LNCAP (cell line): ENCODE data around the gene PTPN4.

Experiments used
- TF ChIP-seq, protein P1 (sequence below): fragments of 450-650 bp; IDR thresholded peaks from 2 replicates; pipeline ENCODE4 v1.5.1; 2017; ENCODE audit warnings: mild to moderate bottlenecking

PTPN4 gene

DNA sequence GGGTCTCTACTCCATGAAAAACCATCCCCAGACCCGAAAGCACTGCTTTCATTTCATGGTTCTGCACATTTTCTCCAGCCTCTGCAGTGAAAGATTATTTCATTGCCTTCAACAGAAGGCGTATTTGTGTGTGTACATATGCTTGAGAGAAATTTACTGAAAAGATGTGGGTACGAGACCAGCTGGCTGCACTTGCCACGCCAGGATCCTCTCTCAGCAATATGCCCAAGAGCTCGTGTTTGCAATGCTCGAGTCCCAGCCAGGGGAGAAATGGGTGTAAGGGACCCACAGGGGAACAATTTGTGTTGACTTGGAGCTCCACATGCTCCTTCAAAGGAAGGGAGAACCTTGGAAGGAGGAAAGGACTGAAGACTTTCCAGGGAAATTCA lies 43.4 kb upstream of the PTPN4 start:
- TF ChIP-seq, protein P1, sequence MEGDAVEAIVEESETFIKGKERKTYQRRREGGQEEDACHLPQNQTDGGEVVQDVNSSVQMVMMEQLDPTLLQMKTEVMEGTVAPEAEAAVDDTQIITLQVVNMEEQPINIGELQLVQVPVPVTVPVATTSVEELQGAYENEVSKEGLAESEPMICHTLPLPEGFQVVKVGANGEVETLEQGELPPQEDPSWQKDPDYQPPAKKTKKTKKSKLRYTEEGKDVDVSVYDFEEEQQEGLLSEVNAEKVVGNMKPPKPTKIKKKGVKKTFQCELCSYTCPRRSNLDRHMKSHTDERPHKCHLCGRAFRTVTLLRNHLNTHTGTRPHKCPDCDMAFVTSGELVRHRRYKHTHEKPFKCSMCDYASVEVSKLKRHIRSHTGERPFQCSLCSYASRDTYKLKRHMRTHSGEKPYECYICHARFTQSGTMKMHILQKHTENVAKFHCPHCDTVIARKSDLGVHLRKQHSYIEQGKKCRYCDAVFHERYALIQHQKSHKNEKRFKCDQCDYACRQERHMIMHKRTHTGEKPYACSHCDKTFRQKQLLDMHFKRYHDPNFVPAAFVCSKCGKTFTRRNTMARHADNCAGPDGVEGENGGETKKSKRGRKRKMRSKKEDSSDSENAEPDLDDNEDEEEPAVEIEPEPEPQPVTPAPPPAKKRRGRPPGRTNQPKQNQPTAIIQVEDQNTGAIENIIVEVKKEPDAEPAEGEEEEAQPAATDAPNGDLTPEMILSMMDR: no peak

- TF ChIP-seq, protein P1: no peak
Observed at GRCh38 chr2:119718501-119719260, 41.0 kb upstream of the PTPN4 start.

- TF ChIP-seq, protein P1: no peak
Observed at GRCh38 chr2:119719261-119719627, 40.5 kb upstream of the PTPN4 start.

DNA sequence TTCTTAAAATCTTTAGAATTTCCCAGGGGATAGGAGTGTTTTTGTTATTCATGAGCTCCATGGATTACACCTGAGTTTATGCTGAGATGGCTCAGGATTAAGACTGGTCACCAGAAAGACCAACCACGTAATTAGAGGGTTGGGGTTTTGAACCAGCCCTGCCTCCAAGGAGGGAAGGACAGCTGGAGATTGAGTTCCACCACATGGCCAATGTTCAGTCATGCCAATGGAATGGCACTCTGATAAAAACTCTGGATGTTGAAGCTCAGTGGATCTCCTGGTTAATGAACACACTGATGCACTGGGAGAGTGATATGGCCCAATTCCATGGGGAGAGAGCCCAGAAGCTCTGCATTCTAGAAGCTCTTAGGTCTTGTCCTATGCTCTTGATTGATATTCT lies 38.7 kb upstream of the PTPN4 start:
- TF ChIP-seq, protein P1: no peak

GRCh38 chr2:119721462-119721861 lies 38.3 kb upstream of the PTPN4 start:
- TF ChIP-seq, protein P1: no peak

DNA sequence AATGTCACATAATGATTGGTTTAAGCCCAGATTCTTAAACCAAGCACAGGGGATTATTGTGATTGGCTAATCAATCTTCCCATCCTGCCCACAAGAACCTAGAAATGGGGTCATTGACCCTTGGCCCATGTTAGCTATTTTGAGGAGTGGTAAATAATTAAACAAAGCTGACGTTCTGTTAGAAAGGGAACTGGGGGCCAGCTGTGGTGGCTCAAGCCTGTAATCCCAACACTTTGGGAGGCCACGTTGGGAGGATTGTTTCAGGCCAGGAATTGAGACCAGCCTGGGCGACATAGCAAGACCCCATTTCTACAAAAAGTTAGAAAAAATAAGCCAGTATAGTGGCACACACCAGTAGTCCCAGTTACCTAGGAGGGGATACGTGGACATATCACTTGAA lies 37.8 kb upstream of the PTPN4 start:
- TF ChIP-seq, protein P1: no peak

- TF ChIP-seq, protein P1: no peak
Observed at GRCh38 chr2:119723186-119723585, 36.5 kb upstream of the PTPN4 start.
